GM18499 (cell line): Measurements from ENCODE around the gene FLCN.
"Not testable (repeated sequence)": the region's sequence is repeated elsewhere in the genome, so short reads cannot be mapped to it uniquely, and the experiment has no call there.

ENCODE experiments used
- ATAC-seq: cut with Tn5 transposase; IDR thresholded peaks from one replicate; pipeline ENCODE4 v1.9.1; 2021; ENCODE audit warnings: moderate number of reproducible peaks; ENCODE audit not compliant: insufficient read depth, unreplicated experiment

The FLCN gene

DNA sequence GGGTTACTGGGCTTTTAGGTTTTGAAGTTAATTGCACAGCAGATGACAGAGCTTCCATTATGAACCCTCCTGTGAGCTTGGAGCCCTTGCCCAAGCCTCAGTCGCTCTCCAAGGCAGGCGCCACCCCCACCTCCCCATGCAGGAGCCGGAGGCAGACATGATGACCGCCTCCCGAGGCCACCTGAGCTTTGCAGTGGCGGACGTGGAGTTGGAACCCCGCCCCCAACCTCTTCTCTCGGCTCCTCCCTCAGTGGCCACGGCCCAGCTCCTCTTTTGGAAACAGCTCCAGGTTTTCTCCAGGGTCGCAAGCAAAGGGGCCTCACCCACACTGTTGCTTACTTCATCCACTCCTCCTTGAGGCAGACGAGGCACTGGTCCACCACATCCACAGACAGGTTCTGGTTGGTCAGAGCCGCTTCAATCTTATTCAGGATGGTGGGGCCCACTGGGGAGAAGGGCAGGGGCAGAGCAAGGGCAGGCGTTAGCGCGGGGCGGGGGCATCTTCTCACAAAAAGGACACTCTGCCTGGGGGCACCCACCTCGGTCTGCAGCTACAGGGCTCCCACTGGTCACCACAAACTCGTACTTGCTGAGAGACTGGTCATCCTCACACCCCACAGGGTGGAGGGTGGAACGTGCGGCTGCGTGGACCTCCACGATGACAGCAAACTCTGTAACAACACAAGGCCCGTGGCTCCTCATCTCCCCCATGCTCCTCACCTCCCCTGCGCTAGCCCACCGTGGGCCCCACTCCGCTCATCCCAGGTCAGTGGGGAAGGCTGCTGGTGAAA is 22.1 kb downstream of the FLCN start:
- ATAC-seq: no peak

DNA sequence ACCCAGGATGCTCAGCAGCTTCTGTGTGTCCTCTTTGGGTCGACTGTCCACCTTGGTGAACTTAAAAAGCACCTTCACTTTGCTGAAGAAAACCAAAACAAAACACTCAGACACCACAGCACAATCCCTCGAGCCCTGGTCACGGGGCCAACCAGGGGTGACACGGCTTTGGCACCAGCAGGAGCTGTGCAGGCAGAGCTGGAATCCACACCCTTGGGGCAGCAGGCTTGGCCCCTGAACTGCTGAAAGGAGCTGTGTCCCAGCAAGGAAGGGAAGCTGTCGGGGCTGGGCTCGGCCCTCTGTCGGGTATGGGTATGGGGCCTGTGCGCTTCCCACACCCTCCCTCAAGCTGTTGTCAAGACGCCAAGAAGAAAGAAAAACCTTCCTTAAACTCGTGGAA is 23.2 kb downstream of the FLCN start:
- no peak for ATAC-seq

DNA sequence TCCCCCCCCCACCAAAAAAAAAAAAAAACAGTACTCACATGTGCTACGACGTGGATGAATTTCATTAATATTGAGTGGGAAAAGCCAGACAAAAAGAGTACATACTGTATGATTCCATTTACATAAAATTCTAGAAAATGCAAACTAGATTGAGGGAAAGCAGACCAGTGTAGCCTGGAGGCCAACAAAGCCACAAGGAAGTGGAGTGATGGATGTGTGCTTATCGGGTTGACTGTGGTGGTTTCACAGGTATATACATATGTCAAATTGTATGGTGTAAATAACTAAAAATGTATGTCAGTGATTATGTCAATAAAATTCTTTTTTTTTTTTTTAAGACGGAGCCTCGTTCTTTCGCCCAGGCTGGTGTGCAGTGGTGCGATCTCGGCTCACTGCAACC is 29.0 kb downstream of the FLCN start:
- no peak for ATAC-seq

DNA sequence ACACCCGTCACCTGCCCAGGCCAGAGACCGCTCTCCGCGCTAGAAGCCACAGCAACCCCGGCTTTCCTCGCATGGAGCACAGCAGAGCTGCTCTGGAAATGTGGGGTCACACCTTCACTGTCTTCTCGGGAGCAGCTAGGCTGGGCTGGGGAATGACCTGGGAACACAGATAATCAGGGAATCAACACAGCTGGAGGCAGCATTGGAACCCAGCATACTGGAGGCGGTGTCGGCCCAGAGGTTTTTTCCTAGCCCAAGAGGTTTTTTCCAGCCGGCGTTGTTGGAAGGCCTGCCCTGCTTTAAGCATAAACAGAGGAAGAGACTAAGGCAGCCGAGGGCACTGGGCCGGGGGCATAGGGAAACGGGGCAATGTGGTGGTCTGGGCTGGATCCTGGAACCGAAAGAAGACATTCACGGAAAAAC is 30.0 kb downstream of the FLCN start:
- ATAC-seq: no peak

DNA sequence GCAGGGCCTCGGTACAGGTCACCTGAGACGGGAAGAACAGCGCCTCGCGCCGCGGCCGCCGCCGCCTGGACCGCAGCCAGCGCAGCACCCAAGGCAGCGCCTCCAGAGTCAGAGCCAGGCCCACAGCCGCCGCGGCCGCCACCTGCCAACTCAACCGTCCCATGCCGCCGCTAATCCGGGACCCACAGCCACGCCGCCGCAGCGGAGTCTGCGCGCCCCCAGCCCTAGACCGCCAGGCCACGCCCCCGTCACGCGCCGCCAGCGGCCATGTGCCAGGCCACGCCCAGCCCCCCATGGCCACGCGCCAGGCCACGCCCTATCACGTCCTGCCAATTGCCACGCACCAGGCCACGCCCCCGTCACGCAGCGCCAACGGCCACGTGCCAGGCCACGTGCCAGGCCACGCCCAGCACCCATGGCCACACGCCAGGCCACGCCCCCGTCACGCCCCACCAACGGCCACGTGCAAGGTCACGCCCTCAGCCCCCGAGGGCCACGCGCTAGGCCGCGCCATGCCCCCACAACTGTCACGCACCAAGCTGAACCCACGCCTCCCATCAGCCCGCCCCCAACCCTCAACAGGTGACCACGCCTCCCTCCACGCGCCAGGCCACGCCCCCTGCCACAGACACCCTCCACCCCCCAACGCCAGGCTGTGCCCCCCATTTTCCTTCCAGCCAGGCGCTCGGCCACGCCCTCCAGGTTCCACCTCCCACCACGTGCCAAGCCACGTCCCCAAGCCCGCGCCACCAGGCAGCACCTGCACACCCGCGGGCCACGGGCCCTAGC is 30.6 kb downstream of the FLCN start, which contains the start of gene PLD6:
TSS of gene PLD6 (minus strand) at position 210 of the 789 bp plus-strand sequence. CDS start at position 163, 47 bp downstream.
- no peak for ATAC-seq

DNA sequence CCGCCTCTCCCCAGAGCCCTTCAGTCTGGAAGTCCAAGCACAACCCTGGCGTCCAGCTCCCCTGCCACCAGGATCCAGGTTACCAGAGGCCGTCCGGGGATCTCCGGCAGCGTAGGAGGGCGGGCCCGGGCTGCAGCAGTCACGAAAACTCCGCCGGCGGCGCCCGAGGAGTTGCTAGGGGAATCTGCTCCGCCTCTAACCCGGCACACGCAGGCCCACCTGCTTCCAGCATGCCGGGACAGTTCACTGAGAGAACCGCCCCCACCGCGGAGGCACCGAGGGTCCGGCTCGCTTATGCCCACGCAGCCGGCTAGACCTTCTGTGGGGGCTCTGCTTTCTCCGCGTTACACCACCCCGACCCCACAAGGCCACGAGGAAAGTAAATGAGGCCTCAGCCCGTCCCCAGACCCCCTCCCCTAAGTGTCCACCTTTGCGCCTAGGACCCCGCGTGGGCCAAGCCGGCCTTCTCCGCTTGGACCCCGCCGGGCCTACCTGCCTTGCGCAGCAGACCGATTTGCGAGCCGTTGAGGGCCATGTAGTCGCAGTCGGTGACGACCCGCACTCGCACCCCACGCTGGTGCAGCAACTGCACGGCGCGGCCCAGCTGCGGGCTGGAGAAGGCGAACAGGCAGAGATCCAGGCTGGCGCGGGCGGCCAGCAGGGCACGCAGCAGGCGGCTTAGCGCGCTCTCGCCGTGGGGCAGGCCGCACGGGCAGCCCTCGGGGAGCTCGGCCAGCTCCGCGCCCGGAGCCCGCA is 31.4 kb downstream of the FLCN start:
- no peak for ATAC-seq

DNA sequence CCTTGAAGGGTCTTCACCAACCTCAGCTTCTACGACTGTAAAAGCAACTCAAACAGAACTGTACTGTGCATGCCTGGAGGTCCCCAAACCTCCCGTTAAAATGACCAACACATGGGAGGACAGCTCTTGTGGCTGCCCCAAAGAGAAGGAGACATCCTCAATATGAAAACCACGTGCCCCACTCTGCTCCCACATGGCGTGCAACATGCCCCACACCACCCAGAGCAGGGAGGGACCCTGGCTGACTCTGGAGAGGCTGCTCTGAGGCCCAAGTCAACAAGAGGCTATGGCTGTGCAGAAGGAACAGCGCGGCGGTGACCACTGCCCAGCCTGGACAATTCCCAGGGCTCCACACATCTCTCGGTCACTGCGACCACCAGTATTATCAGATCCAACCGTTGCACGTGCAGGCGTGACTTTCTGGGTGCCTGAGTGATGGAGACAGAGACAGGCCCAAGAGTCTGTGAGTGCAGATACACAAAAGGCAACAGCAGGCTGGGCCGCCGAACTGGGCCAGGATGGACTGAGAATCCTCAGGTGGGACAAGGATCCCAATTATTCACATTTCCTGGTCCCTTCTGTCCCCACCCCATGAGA is 32.2 kb downstream of the FLCN start:
- no peak for ATAC-seq

DNA sequence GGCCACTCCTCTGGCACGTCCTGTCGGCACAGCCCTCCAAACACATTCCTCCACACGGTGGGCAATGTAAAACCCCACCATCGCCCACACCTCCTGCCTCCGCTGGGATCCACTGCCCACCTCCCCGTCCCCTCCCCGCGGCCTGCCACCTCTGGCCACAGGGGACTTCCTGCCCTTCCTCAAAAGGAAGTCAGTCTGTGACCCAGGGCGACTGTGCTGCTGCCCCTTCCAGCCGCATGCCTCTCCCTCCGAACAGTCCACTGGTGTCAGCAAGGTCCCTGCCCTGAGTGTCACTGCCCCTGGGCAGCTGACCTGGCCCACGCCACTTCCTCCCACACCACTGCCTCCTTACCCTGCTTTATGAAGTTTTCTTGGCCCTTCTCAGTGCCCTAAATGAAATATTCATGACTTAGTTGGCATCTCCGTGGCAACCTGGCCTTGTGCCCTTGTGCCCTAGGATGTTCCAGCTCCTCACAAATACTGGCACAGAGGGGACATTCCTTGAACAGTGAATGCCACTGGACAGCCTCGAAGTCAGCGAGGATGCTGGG is 32.9 kb downstream of the FLCN start:
- no peak for ATAC-seq

DNA sequence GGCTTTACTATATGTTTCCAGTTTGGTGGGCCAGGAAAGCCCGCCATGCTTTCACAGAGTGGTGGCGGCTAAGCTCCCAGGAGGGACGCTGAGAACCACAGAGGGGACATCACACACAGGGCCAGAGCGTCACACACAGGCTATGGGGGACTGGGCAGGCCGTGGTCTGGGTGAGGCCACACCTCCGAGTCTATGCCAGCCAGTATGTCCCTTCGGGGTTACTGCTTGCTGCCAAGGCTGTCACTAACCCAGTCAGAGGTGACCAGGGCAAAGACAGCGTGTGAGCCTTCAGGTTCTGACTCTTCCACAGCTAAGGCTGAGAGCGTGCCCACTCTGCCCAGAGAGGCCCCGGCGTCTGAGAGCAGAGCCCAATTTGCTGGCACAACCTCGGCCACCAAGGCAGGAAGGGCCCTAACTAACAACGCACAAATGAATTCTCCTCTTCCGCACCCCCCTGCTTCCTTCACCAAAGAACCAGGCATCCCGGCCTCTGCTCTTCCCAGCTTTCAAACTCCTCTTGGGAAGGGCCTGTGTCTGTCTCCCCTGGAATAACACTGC is 33.7 kb downstream of the FLCN start:
- no peak for ATAC-seq

DNA sequence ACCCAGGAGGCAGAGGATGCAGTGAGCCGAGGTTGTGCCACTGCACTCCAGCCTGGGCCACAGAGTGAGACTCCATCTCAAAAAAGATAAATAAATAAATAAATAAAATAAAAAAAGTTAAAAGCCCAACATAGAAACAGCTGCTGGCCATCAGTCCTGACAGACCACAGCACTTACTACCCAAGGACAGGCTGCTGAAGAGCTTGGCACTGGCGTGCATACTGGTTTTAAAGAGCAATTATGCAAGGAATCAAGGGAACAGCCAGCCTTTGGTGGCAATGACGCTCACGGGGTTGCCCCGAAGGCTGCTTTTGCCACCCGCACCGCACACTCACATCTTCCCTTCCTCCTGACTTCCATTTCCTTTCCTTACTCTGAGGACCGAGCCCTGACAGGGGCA is 35.1 kb downstream of the FLCN start:
- no peak for ATAC-seq

DNA sequence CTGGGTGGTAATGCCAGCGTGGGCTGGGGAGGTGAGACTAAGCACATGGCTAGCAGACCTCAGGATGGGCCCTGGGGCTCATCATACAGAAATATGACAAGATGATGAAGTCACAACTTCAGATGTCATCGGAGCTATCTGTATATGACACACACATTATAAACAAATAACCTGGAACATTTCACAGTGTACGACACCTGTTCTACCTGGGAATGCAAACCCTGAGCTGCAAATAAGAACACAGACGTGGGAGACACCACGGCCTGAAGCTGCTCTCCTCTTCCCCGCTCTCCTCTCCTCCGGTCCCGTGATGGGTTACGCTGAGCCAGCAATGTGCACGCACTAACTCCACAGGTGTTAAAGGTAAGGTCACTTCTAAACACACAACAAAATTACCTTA is 35.7 kb downstream of the FLCN start:
- no peak for ATAC-seq

DNA sequence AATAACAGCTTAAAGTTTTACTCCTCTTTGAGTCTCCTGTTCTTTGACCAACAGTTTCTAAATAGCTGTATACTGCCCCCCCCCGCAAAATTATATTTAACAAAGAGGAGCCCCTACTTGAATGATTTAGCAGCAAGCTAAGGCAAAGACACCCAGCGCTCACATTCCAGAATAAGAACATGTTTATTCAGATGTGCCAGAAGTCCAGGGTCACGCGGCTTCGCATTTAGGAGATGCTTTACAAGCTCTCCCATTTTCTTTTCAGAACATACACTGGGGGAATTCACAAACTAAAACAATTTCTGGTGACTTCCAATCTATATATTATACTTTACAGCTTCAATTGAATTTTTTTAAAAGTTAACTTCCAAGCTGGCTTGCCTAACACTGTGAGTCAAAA is 36.1 kb downstream of the FLCN start:
- no peak for ATAC-seq

DNA sequence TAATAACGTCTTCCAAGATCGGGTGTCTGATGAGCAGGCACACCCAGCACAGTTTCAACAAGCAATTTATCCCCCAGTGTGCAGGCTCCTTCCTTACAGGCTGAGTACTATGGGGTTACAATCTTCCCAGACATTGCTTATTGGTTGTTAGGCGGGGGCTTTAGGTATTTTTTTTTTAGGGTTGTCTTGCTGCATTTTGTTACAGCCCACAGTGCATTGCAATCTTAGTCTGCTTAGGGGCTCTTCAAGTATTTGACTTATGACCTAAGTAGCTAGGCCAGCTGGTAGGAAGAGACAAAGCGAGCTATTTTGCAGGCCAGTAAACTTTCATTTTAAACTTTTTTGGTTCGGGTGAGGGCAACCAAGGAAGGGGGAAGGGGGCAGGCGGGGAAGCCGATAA is 36.7 kb downstream of the FLCN start:
- no peak for ATAC-seq

DNA sequence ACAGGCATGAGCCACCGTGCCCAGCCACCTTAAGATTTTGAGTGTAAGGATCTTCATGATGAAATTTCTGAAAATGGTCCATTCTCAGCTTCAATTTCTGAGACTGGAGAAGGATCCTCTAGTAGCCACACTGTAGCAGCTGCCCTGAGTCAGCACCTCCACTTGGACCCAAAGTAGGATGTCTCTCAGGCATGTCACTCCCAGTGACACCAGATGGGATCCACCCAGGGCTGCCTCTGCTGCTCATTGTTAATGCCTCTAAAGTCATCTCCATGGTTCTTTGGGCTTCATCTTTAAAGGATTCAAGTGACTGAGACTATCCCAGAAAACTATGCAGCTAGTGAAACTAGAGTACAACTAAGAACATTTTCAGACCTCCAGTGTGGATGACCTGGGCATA is 38.7 kb downstream of the FLCN start:
- no peak for ATAC-seq

DNA sequence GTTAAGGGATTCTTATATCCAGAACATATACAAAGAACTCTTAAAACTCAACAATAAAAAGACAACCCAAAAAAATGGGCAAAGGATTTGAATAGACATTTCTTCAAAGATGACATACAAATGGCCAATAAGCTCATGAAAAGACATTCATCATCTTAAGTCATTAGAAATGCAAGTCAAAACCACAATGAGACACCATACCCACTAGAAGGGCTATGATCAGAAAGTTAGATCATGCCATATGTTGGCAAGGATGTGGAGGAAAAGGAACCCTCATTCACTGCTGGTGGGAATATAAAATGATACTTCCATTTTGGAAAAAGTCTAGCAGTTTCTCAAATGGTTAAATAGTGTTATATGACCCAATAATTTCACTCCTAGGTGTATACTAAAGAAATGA is 40.2 kb downstream of the FLCN start:
- ATAC-seq: no peak

DNA sequence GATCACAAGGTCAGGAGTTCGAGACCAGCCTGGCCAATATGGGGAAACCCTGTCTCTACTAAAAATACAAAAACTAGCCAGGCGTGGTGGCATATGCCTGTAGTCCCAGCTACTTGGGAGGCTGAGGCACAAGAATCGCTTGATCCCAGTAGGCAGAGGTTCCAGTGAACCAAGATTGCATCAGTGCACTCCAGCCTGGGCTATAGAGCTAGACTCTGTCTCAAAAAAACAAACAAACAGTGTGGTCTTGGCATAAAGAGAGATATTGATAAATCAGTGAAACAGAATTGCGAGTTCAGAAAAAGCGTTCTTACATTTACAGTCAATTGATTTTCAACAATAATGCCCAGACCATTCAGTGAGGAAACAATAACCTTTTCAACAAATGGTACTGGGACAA is 41.5 kb downstream of the FLCN start:
- not testable (repeated sequence) for ATAC-seq

DNA sequence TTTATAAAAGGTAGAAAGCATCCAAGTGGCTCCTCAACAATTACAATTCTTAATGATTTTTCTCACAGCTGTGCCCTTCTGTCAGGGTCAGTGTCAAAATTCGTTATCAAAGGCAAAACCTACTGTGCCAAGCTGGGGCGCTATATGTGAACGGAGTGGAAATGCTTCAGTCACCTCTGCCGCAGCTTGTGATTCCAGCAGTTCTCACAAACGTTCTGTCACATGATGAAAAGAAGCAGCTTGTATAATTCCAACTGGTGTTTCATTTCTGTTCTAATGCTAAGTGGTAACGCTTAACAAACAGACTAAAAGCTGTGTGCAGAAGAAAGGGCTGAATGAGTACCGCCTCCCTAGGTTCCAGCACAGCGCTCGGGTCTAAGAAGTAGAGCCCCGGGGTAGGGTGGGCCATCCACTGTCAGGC is 45.0 kb downstream of the FLCN start:
- no peak for ATAC-seq

DNA sequence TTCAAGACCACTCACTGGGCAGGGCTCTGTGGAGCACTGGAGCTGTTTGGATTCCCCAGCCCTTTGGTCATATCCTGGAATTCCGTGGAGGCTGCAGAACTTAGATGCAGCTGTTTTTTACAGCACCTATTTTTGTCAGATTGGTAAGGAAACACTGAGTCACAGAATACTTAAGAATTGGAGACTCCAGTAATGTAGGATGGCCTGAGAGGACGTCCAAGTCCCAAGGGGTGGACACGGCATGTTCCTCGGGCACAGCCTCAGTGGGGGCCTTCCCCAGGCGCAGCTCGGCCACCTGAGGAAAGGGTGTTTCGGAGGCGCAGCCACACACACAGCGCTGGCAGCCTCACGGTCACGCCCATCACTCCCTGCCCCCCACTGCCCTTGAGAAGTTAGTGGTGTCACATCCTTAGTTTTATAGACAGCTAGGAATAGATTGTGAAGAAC is 45.6 kb downstream of the FLCN start:
- ATAC-seq: no peak

DNA sequence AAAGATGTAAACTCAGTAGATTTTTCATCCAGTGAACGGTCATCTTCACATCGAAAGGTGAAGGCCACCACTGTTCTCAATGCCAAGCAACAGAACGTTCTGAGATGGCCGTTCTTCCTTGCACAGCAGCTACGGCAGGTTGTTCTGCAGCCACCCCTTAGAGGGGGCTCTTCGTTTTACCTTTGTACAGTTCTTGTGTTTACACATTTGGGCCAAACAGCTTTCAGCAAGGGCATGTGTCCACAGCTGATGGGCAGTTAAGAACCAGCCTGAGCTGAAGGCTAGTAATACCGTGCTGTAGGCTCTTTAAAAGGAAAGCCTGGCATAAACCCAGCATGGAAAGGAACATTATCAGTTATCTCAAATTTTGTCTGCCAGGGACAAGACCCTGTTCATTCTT is 46.8 kb downstream of the FLCN start:
- ATAC-seq: no peak

DNA sequence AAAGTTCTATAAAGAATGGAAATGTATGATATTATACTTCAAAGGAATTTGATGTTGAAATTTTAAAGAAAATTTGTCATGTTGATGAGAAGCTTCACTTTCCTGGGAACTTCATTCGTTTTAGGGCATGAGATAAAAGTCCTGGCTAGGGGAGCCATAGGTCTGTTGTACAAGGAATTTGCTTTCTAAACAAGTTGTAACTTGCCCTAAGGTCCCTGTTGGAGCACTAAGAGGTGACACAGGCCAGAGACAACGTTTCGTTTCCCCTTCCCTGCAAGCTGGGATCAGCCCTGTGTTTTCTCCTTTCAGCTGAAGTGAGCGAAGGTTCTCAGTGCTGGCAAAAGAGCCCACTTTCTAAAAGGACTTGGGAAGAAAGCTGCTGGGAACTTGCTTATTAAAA is 47.4 kb downstream of the FLCN start:
- no peak for ATAC-seq
